Fibroblast of lung (primary cell): ENCODE data around the gene APLF. TPM values are rescaled to one million over a fixed set of nuclear protein-coding genes. Genes with fewer than 3 reads are reported as not detected.

Experiments
- DNase-seq, 2 donors: peaks; one replicate each; pipeline versions ENCODE4 v3.0.0 to v3.0.0-alpha.2; 2010; ENCODE audit warnings: low read depth in 2 of 2
- H2AFZ ChIP-seq: 2 replicates; pipeline ENCODE4 v1.5.1; 2012; ENCODE audit warnings: low read length, control low read depth, inconsistent platforms
- H3K27ac ChIP-seq: 2 replicates; pipeline ENCODE4 v1.5.1; 2011; ENCODE audit warnings: low read length, control low read depth; ENCODE audit not compliant: insufficient read depth
- H3K27me3 ChIP-seq: 2 replicates; pipeline ENCODE4 v1.5.1; 2011; ENCODE audit warnings: mild to moderate bottlenecking, low read length; ENCODE audit not compliant: control insufficient read depth, insufficient read depth
- H3K36me3 ChIP-seq: 2 replicates; pipeline ENCODE4 v1.5.1; 2011; ENCODE audit warnings: low read length; ENCODE audit not compliant: control insufficient read depth, insufficient read depth
- H3K4me1 ChIP-seq: 2 replicates; pipeline ENCODE4 v1.5.1; 2011; ENCODE audit warnings: low read length; ENCODE audit not compliant: control insufficient read depth, insufficient read depth; ENCODE audit errors: extremely low read depth
- H3K4me2 ChIP-seq: 2 replicates; pipeline ENCODE4 v1.5.1; 2011; ENCODE audit warnings: low read length, control low read depth; ENCODE audit not compliant: insufficient read depth; ENCODE audit errors: extremely low read depth
- H3K4me3 ChIP-seq, 4 experiments: fragments of 200-600 bp in 1 of 4; sonication (generic) in 1 of 4; replicated peaks in 1 of 4; 2 replicates each; pipeline ENCODE4 v1.5.1; 2011 to 2016; ENCODE audit warnings: low read length in 4 of 4, low read depth in 3 of 4, mild to moderate bottlenecking in 3 of 4, control low read depth in 2 of 4, inconsistent platforms in 1 of 4, mixed read lengths in 1 of 4; ENCODE audit not compliant: insufficient read depth in 1 of 4; ENCODE audit errors: control extremely low read depth in 1 of 4
- H3K79me2 ChIP-seq: 2 replicates; pipeline ENCODE4 v1.5.1; 2012; ENCODE audit warnings: mild to moderate bottlenecking, low read length, inconsistent platforms; ENCODE audit not compliant: control insufficient read depth, insufficient read depth
- H3K9ac ChIP-seq: 2 replicates; pipeline ENCODE4 v1.5.1; 2011; ENCODE audit warnings: mild to moderate bottlenecking, low read length, control low read depth; ENCODE audit not compliant: insufficient read depth
- H3K9me3 ChIP-seq: 2 replicates; pipeline ENCODE4 v1.5.1; 2012; ENCODE audit warnings: low read depth, low read length; ENCODE audit not compliant: control insufficient read depth, insufficient read depth
- H4K20me1 ChIP-seq: 2 replicates; pipeline ENCODE4 v1.5.1; 2011; ENCODE audit warnings: low read length; ENCODE audit not compliant: control insufficient read depth, insufficient read depth; ENCODE audit errors: extremely low read depth
- CTCF ChIP-seq, 2 donors: IDR thresholded peaks in 1 of 2; conservative IDR thresholded peaks in 1 of 2; 1 replicate in 1 of 2; 2 replicates in 1 of 2; pipeline ENCODE4 v1.5.1; 2011 to 2012; ENCODE audit warnings: low read length in 2 of 2, control low read depth in 1 of 2, inconsistent platforms in 1 of 2, low read depth in 1 of 2, mild to moderate bottlenecking in 1 of 2
- EZH2 ChIP-seq: IDR thresholded peaks from 2 replicates; pipeline ENCODE4 v1.5.1; 2012; ENCODE audit warnings: low read length, control low read depth, mild to moderate bottlenecking; ENCODE audit errors: missing control alignments
- polyA plus RNA-seq, 2 donors: library from polyadenylated mRNA; depleted of rRNA in 1 of 2; stranded (reverse) in 1 of 2; unstranded in 1 of 2; fragments of >200 nt; gene quantifications; 2 replicates each; pipeline ENCODE4 v1.2.1, GENCODE V29; 2011 to 2012; ENCODE audit warnings: missing spikeins in 1 of 2
- total RNA-seq: library from RNA; depleted of rRNA; stranded (reverse); fragments of >200 nt; gene quantifications from 2 replicates; pipeline ENCODE4 v1.2.1, GENCODE V29; 2014

Gene APLF
- total and polyA plus RNA-seq, 2 donors (not counting 1 experiment from before 2014, with no cell fraction given), result 1.6 to 9.4 TPM

GRCh38 chr2:68434981-68435380 lies 32.4 kb upstream of the APLF start:
- no peak overlapping the region for H2AFZ ChIP-seq
- H3K36me3 ChIP-seq, result no peaks in the 10 kb centered on the region
- no peak for DNase-seq
- no peaks in the 10 kb centered on the region for H3K79me2 ChIP-seq
- H3K4me2 ChIP-seq, result no peak overlapping the region
- no peak overlapping the region for H3K4me3 ChIP-seq
- H3K9ac ChIP-seq, result no peak overlapping the region
- H3K27ac ChIP-seq, result no peak overlapping the region
- no peaks in the 10 kb centered on the region for H3K9me3 ChIP-seq
- H3K4me1 ChIP-seq, result no peaks in the 10 kb centered on the region
- TF ChIP-seq EZH2 (no peak), CTCF (conservative IDR thresholded peaks at IDR 0.05 in 1 of 2, IDR thresholded peaks at IDR 0.05 in 1 of 2; ENCODE audit: low read depth in 1 of 2, low read length in 2 of 2) (no peak)
- H3K27me3 ChIP-seq, result no peaks in the 10 kb centered on the region
- H4K20me1 ChIP-seq, result no peaks in the 10 kb centered on the region

DNA sequence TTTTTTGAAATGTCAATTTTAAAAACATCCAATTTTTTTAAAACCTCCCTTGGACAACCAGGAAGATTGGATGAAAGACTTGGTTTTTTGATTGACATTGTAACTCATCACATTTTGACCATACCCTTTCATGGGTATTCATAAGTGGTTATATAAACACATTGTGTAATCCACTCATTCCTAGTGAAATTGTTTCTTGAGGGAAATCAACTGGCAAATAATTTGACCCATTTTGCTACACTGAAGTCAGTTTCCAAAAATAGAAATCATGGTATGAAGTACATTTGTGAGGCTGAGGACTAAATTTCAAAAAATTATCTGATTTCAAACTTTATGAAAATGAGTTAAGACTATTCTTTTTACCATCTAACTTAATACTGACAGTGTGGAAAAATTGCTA lies 31.8 kb upstream of the APLF start:
- Histone ChIP-seq H4K20me1 (no peaks in the 10 kb centered on the region), H3K27ac (no peak overlapping the region), H2AFZ (no peak overlapping the region), H3K27me3 (no peaks in the 10 kb centered on the region), H3K4me1 (no peaks in the 10 kb centered on the region), H3K4me2 (no peak overlapping the region), H3K36me3 (no peaks in the 10 kb centered on the region), H3K79me2 (no peaks in the 10 kb centered on the region), H3K9ac (no peak overlapping the region), H3K4me3 (no peak overlapping the region), H3K9me3 (no peaks in the 10 kb centered on the region)
- TF ChIP-seq CTCF (conservative IDR thresholded peaks at IDR 0.05 in 1 of 2, IDR thresholded peaks at IDR 0.05 in 1 of 2; ENCODE audit: low read depth in 1 of 2, low read length in 2 of 2) (no peak), EZH2 (no peak)
- DNase-seq, result peak; percentile 56 to 70

GRCh38 chr2:68436270-68436669 lies 31.1 kb upstream of the APLF start:
- DNase-seq, result peak in 1 of 2 donors; percentile 30
- no peaks in the 10 kb centered on the region for H3K9me3 ChIP-seq
- no peaks in the 10 kb centered on the region for H3K36me3 ChIP-seq
- H3K27ac ChIP-seq, result no peak overlapping the region
- H3K27me3 ChIP-seq, result no peaks in the 10 kb centered on the region
- TF ChIP-seq CTCF (conservative IDR thresholded peaks at IDR 0.05 in 1 of 2, IDR thresholded peaks at IDR 0.05 in 1 of 2; ENCODE audit: low read depth in 1 of 2, low read length in 2 of 2) (no peak), EZH2 (no peak)
- no peaks in the 10 kb centered on the region for H3K4me1 ChIP-seq
- H3K4me3 ChIP-seq, result no peak overlapping the region
- no peak overlapping the region for H3K9ac ChIP-seq
- H3K4me2 ChIP-seq, result no peak overlapping the region
- H3K79me2 ChIP-seq, result no peaks in the 10 kb centered on the region
- peak overlapping the region; percentile 54 for H2AFZ ChIP-seq
- no peaks in the 10 kb centered on the region for H4K20me1 ChIP-seq
